ENCODE results near the gene BASP1.

GRCh38 chr5:17261075-17261474 lies 43.6 kb downstream of the BASP1 start:
- TF ChIP-seq EZH2 (IDR thresholded peaks at IDR 0.05; ENCODE audit: borderline replicate concordance, insufficient read depth, low read depth, low read length, poor library complexity, severe bottlenecking) (no peak), CTCF (IDR thresholded peaks at IDR 0.05) (no peak)

All from B cell (primary cell).